Prostate gland (tissue), 2 donors: ENCODE measurements around the gene ASCL1.

Experiments
- CTCF ChIP-seq, 4 experiments: fragments of 200-600 bp in 2 of 4; fragments of 450-650 bp in 2 of 4; sonication (generic) in 2 of 4; IDR thresholded peaks; 1 replicate in 3 of 4; 2 replicates in 1 of 4; pipeline ENCODE4 v1.5.1; 2016 to 2019; ENCODE audit warnings: antibody characterized with exemption in 4 of 4, mild to moderate bottlenecking in 2 of 4, moderate library complexity in 2 of 4
- POLR2A ChIP-seq: fragments of 450-650 bp; IDR thresholded peaks from one replicate; pipeline ENCODE4 v1.6.1; 2016; ENCODE audit warnings: antibody characterized with exemption, mild to moderate bottlenecking

DNA sequence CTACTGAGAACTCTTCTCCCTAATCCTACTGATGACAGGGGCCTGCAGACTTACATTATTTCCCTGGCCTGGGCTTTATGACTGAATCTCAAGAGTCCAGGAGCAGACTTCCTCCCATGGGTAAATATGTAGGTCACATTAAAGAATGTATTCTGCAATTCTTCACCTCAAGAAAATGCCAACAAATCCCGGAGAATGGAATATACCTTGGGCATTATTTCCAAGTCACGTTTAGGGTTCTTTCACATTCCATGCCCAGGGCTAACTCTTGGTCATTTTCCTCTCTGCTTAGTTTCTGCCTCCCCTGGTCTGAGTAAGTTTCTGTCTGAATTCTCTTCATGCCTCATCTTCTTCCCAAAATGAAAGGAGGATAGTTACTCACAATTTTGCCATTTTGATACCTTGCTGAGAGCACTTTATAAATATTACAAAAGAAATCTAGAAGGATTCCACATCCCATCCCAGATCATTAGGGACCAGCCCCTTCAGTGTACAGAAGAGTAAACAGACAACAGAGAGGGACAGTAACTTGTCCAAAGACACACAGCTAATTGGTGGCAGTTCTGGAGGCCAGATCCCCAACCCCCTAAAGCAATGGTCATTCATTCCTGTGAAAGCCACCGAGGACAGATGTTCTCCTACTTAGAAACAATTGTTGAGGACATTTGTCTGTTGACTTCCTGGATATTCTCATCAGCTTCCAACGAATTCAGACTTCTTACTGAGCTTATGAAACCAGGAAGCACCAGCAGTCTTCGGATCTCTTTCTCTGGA is 41.0 kb upstream of the ASCL1 start:
- TF ChIP-seq CTCF (IDR thresholded peaks at IDR 0.05) (no peak), POLR2A (no peak)
